ENCODE data around the gene ILDR2.

- TF ChIP-seq CTCF (optimal IDR thresholded peaks at IDR 0.05 in 1 of 3, IDR thresholded peaks at IDR 0.05 in 1 of 3, conservative IDR thresholded peaks at IDR 0.05 in 1 of 3; ENCODE audit: extremely low read depth in 1 of 3, insufficient read depth in 2 of 3, low read length in 3 of 3): no peak
- TF ChIP-seq EZH2 (IDR thresholded peaks at IDR 0.05; ENCODE audit: low read length): no peak
These were observed 6.2 kb downstream of the ILDR2 start for GRCh38 chr1:166969074-166969677.
